ENCODE results near the gene CD2BP2.

The CD2BP2 gene

GRCh38 chr16:30372725-30373124 is 17.6 kb upstream of the CD2BP2 start:
- no peak for DNase-seq (ENCODE audit: low read depth)
- no peak for TF ChIP-seq CTCF (IDR thresholded peaks at IDR 0.05; ENCODE audit: insufficient read depth, low read depth, low read length, missing control alignments)
- H3K4me3 ChIP-seq (ENCODE audit: low read depth, low read length) = no peak overlapping the region

- H3K4me3 ChIP-seq (ENCODE audit: low read depth, low read length) = no peak overlapping the region
- no peak for DNase-seq (ENCODE audit: low read depth)
- TF ChIP-seq CTCF (IDR thresholded peaks at IDR 0.05; ENCODE audit: insufficient read depth, low read depth, low read length, missing control alignments) = no peak
These were observed 17.1 kb upstream of the CD2BP2 start for GRCh38 chr16:30372038-30372712.

- no peak for TF ChIP-seq CTCF (IDR thresholded peaks at IDR 0.05; ENCODE audit: insufficient read depth, low read depth, low read length, missing control alignments)
- DNase-seq (ENCODE audit: low read depth) = no peak
- H3K4me3 ChIP-seq (ENCODE audit: low read depth, low read length) = peak overlapping the region; percentile 44
These were observed 16.2 kb upstream of the CD2BP2 start for GRCh38 chr16:30371248-30371816.

GRCh38 chr16:30370456-30371247 is 15.5 kb upstream of the CD2BP2 start, which contains the start of gene TBC1D10B:
TSS of gene TBC1D10B (minus strand) at chr16:30370494. CDS start at chr16:30370183, 311 bp downstream.
- TF ChIP-seq CTCF (IDR thresholded peaks at IDR 0.05; ENCODE audit: insufficient read depth, low read depth, low read length, missing control alignments) = no peak
- peak; percentile 100 for DNase-seq (ENCODE audit: low read depth)
- H3K4me3 ChIP-seq (ENCODE audit: low read depth, low read length) = peak within 1 kb of the TSS; percentile 92

GRCh38 chr16:30369938-30370455 is 14.9 kb upstream of the CD2BP2 start:
- TF ChIP-seq CTCF (IDR thresholded peaks at IDR 0.05; ENCODE audit: insufficient read depth, low read depth, low read length, missing control alignments) = no peak
- peak overlapping the region; percentile 92 for H3K4me3 ChIP-seq (ENCODE audit: low read depth, low read length)
- DNase-seq (ENCODE audit: low read depth) = no peak

- TF ChIP-seq CTCF (IDR thresholded peaks at IDR 0.05; ENCODE audit: insufficient read depth, low read depth, low read length, missing control alignments) = no peak
- peak overlapping the region; percentile 92 for H3K4me3 ChIP-seq (ENCODE audit: low read depth, low read length)
- no peak for DNase-seq (ENCODE audit: low read depth)
These were observed 14.2 kb upstream of the CD2BP2 start for GRCh38 chr16:30369091-30369937.

Data from GM12865 (cell line).